GM12878 (cell line): ENCODE data around the gene TMEM208. TPM values are rescaled to one million over a fixed set of nuclear protein-coding genes. Genes with fewer than 3 reads are reported as not detected.

Source experiments
- BHLHE40 ChIP-seq, 2 experiments: fragments of 450-650 bp in 1 of 2; IDR thresholded peaks; 2 replicates each; pipeline ENCODE4 v1.6.1; 2011 to 2017; ENCODE audit warnings: low read depth in 2 of 2, borderline replicate concordance in 1 of 2, improper control_type of control experiment in 1 of 2, low read length in 1 of 2, mild to moderate bottlenecking in 1 of 2
- CBFB ChIP-seq: IDR thresholded peaks from 2 replicates; pipeline ENCODE4 v1.6.1; 2016; ENCODE audit warnings: antibody characterized with exemption, low read depth
- DPF2 ChIP-seq: fragments of 450-650 bp; IDR thresholded peaks from 2 replicates; pipeline ENCODE4 v1.6.1; 2017; ENCODE audit warnings: mild to moderate bottlenecking
- EGR1 ChIP-seq, 2 experiments: IDR thresholded peaks; 1 replicate in 1 of 2; 2 replicates in 1 of 2; pipeline ENCODE4 v1.6.1; 2011 to 2012; ENCODE audit warnings: low read depth in 2 of 2, low read length in 2 of 2, borderline replicate concordance in 1 of 2, mild to moderate bottlenecking in 1 of 2, moderate library complexity in 1 of 2
- ETV6 ChIP-seq, 2 experiments: fragments of 450-650 bp in 1 of 2; IDR thresholded peaks in 1 of 2; conservative IDR thresholded peaks in 1 of 2; 2 replicates each; pipeline ENCODE4 v1.6.1; 2014; ENCODE audit warnings: antibody characterized with exemption in 1 of 2, borderline replicate concordance in 1 of 2, low read depth in 1 of 2, mild to moderate bottlenecking in 1 of 2, moderate library complexity in 1 of 2
- EZH2 ChIP-seq: IDR thresholded peaks from 2 replicates; pipeline ENCODE4 v1.6.1; 2012; ENCODE audit warnings: low read depth, mild to moderate bottlenecking, control low read depth, inconsistent platforms, low read length, borderline replicate concordance; ENCODE audit not compliant: control insufficient read depth
- GATAD2B ChIP-seq: fragments of 450-650 bp; conservative IDR thresholded peaks from 2 replicates; pipeline ENCODE4 v1.6.1; 2017; ENCODE audit warnings: low read depth, mild to moderate bottlenecking, moderate library complexity
- IKZF1 ChIP-seq: fragments of 450-650 bp; conservative IDR thresholded peaks from 2 replicates; pipeline ENCODE4 v1.6.1; 2017; ENCODE audit warnings: antibody characterized with exemption, mild to moderate bottlenecking
- IKZF2 ChIP-seq, 2 experiments: fragments of 450-650 bp; IDR thresholded peaks; 2 replicates each; pipeline ENCODE4 v1.6.1; 2017; ENCODE audit warnings: mild to moderate bottlenecking in 2 of 2, moderate library complexity in 2 of 2
- PAX5 ChIP-seq: IDR thresholded peaks from 2 replicates; pipeline ENCODE4 v1.6.1; 2011; ENCODE audit warnings: low read depth, low read length, borderline replicate concordance
- PKNOX1 ChIP-seq: fragments of 450-650 bp; IDR thresholded peaks from 2 replicates; pipeline ENCODE4 v1.6.1; 2016; ENCODE audit warnings: mild to moderate bottlenecking
- POLR2A ChIP-seq: IDR thresholded peaks from 2 replicates; pipeline ENCODE4 v1.6.1; 2011; ENCODE audit warnings: low read depth, mild to moderate bottlenecking, low read length
- POLR2AphosphoS2 ChIP-seq: IDR thresholded peaks from 2 replicates; pipeline ENCODE4 v1.6.1; 2011; ENCODE audit warnings: low read depth, mild to moderate bottlenecking, low read length, improper control_type of control experiment, moderate library complexity
- RB1 ChIP-seq: fragments of 450-650 bp; formaldehyde crosslinking; IDR thresholded peaks from 2 replicates; pipeline ENCODE4 v1.6.1; 2017; ENCODE audit warnings: mild to moderate bottlenecking, borderline replicate concordance
- SMARCA5 ChIP-seq: fragments of 450-650 bp; IDR thresholded peaks from 2 replicates; pipeline ENCODE4 v1.6.1; 2017; ENCODE audit warnings: mild to moderate bottlenecking
- SMC3 ChIP-seq: IDR thresholded peaks from 2 replicates; pipeline ENCODE4 v1.6.1; 2011; ENCODE audit warnings: low read length, improper control_type of control experiment, borderline replicate concordance
- YY1 ChIP-seq: IDR thresholded peaks from 2 replicates; pipeline ENCODE4 v1.6.1; 2011; ENCODE audit warnings: low read depth, mild to moderate bottlenecking, low read length
- polyA plus RNA-seq, 11 experiments: library from polyadenylated mRNA; depleted of rRNA in 4 of 11; unstranded in 6 of 11; stranded (reverse) in 5 of 11; fragments of >200 nt; fragmentation: Nextera tagmentation in 4 of 11; fragmentation: Illumina TruSeq in 1 of 11; extraction: Ambion mirVana in 4 of 11; extraction: Trizol in 1 of 11; gene quantifications; 1 replicate in 1 of 11; 2 replicates in 10 of 11; pipeline versions ENCODE4 v1.2.1 to v1.2.3, GENCODE V29; 2011 to 2016; ENCODE audit warnings: inconsistent platforms in 2 of 11, missing spikeins in 2 of 11, low read depth in 1 of 11
- total RNA-seq, 4 experiments: library from RNA; depleted of rRNA in 3 of 4; stranded (reverse); fragments of >200 nt in 3 of 4; fragmentation: Illumina TruSeq in 1 of 4; extraction: Trizol in 1 of 4; gene quantifications; 2 replicates each; pipeline versions ENCODE4 v1.2.1 to v1.2.3, GENCODE V29; 2013 to 2021
- TF ChIP-seq, protein P1 (sequence below): IDR thresholded peaks from 2 replicates; pipeline ENCODE4 v1.6.1; 2012; ENCODE audit warnings: improper control_type of control experiment, low read depth, low read length; ENCODE audit not compliant: insufficient replicate concordance
- TF ChIP-seq, protein P2 (sequence below): fragments of 450-650 bp; IDR thresholded peaks from 2 replicates; pipeline ENCODE4 v1.6.1; 2016; ENCODE audit warnings: mild to moderate bottlenecking, moderate library complexity, borderline replicate concordance

TMEM208 gene
- total and polyA plus RNA-seq, 10 of the 15 experiments (the other 5 are each of a cell fraction or from before 2014, with no cell fraction given), result 34.1 to 244 (median 54.1) TPM

DNA sequence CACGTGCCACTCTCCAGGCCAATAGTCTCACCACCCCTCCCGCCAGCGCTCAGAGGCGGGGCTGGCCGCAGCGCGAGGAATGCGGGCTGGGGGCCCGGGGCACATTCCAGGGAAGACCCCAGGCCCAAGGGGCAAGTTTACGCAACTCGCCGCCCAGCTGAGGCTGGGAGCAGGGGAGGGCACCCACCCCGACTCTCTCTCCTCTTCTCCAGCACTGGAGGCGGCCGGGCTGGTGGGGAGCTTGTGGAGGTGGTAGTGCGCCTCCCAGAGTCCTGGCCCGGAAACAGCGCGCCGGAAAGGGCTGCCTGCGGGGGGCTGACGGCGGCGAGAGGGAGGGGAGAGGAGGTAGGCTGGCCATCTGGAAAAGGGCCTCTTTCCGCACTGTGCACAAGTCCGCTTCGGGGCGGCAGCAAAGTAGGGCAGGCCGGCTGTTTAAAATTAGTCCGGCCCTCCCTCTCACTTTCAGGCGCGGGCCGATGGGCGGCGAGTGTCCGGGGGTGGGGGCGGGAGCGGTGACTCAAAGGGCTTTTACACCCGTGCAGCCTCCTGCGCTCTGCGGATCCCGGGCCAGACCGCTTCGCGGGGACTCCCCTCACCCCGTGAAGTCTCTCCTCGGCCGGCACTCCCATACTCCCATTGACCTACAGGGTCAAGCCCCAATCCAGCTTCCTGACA, 19.3 kb downstream of the TMEM208 start (continued):
- TF ChIP-seq, protein P1, sequence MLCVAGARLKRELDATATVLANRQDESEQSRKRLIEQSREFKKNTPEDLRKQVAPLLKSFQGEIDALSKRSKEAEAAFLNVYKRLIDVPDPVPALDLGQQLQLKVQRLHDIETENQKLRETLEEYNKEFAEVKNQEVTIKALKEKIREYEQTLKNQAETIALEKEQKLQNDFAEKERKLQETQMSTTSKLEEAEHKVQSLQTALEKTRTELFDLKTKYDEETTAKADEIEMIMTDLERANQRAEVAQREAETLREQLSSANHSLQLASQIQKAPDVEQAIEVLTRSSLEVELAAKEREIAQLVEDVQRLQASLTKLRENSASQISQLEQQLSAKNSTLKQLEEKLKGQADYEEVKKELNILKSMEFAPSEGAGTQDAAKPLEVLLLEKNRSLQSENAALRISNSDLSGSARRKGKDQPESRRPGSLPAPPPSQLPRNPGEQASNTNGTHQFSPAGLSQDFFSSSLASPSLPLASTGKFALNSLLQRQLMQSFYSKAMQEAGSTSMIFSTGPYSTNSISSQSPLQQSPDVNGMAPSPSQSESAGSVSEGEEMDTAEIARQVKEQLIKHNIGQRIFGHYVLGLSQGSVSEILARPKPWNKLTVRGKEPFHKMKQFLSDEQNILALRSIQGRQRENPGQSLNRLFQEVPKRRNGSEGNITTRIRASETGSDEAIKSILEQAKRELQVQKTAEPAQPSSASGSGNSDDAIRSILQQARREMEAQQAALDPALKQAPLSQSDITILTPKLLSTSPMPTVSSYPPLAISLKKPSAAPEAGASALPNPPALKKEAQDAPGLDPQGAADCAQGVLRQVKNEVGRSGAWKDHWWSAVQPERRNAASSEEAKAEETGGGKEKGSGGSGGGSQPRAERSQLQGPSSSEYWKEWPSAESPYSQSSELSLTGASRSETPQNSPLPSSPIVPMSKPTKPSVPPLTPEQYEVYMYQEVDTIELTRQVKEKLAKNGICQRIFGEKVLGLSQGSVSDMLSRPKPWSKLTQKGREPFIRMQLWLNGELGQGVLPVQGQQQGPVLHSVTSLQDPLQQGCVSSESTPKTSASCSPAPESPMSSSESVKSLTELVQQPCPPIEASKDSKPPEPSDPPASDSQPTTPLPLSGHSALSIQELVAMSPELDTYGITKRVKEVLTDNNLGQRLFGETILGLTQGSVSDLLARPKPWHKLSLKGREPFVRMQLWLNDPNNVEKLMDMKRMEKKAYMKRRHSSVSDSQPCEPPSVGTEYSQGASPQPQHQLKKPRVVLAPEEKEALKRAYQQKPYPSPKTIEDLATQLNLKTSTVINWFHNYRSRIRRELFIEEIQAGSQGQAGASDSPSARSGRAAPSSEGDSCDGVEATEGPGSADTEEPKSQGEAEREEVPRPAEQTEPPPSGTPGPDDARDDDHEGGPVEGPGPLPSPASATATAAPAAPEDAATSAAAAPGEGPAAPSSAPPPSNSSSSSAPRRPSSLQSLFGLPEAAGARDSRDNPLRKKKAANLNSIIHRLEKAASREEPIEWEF, result no peak
- peak; percentile 55 to 69; a peak in 3 of 4 replicates for TF ChIP-seq IKZF2 (IDR thresholded peaks at IDR 0.05)
- TF ChIP-seq POLR2A, result peak; percentile 66
- TF ChIP-seq SMARCA5, result 0 out of 2 replicates have a peak, but pooled peaks have one; percentile 12
- TF ChIP-seq PAX5, result no peak
- no peak for TF ChIP-seq POLR2AphosphoS2
- no peak for TF ChIP-seq EZH2
- peak in 1 of 2 experiments; percentile 0; a peak in 1 of 4 replicates for TF ChIP-seq ETV6 (conservative IDR thresholded peaks at IDR 0.05 in 1 of 2, IDR thresholded peaks at IDR 0.05 in 1 of 2; ENCODE audit: borderline replicate concordance in 1 of 2, low read depth in 1 of 2)
- TF ChIP-seq SMC3, result 0 out of 2 replicates have a peak, but pooled peaks have one; percentile 13
- TF ChIP-seq DPF2, result peak; percentile 44; the same call in 1 of the 2 replicates
- no peak for TF ChIP-seq YY1
- TF ChIP-seq PKNOX1, result no peak
- peak in 1 of 2 experiments; percentile 56; a peak in 1 of 3 replicates for TF ChIP-seq EGR1 (IDR thresholded peaks at IDR 0.05; ENCODE audit: borderline replicate concordance in 1 of 2, low read depth in 2 of 2, low read length in 2 of 2)
- peak; percentile 90; the same call in 1 of the 2 replicates for TF ChIP-seq RB1
- TF ChIP-seq CBFB, result no peak
- peak; percentile 70 to 85 for TF ChIP-seq BHLHE40 (IDR thresholded peaks at IDR 0.05; ENCODE audit: borderline replicate concordance in 1 of 2, low read depth in 2 of 2, low read length in 1 of 2)
- TF ChIP-seq IKZF1, result peak; percentile 90
- TF ChIP-seq, protein P2, sequence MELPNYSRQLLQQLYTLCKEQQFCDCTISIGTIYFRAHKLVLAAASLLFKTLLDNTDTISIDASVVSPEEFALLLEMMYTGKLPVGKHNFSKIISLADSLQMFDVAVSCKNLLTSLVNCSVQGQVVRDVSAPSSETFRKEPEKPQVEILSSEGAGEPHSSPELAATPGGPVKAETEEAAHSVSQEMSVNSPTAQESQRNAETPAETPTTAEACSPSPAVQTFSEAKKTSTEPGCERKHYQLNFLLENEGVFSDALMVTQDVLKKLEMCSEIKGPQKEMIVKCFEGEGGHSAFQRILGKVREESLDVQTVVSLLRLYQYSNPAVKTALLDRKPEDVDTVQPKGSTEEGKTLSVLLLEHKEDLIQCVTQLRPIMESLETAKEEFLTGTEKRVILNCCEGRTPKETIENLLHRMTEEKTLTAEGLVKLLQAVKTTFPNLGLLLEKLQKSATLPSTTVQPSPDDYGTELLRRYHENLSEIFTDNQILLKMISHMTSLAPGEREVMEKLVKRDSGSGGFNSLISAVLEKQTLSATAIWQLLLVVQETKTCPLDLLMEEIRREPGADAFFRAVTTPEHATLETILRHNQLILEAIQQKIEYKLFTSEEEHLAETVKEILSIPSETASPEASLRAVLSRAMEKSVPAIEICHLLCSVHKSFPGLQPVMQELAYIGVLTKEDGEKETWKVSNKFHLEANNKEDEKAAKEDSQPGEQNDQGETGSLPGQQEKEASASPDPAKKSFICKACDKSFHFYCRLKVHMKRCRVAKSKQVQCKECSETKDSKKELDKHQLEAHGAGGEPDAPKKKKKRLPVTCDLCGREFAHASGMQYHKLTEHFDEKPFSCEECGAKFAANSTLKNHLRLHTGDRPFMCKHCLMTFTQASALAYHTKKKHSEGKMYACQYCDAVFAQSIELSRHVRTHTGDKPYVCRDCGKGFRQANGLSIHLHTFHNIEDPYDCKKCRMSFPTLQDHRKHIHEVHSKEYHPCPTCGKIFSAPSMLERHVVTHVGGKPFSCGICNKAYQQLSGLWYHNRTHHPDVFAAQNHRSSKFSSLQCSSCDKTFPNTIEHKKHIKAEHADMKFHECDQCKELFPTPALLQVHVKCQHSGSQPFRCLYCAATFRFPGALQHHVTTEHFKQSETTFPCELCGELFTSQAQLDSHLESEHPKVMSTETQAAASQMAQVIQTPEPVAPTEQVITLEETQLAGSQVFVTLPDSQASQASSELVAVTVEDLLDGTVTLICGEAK, result peak; percentile 51; the same call in 1 of the 2 replicates
- peak; percentile 52; the same call in 1 of the 2 replicates for TF ChIP-seq GATAD2B
